HL-60 (cell line): ENCODE measurements around the gene ZNF827.

Source experiments
- CTCF ChIP-seq: IDR thresholded peaks from one replicate; pipeline ENCODE4 v1.5.1; 2011; ENCODE audit warnings: low read length, control low read depth, inconsistent platforms; ENCODE audit not compliant: insufficient read depth
- GABPA ChIP-seq: IDR thresholded peaks from 2 replicates; pipeline ENCODE4 v1.6.1; 2012; ENCODE audit warnings: low read depth
- POLR2AphosphoS5 ChIP-seq: IDR thresholded peaks from 2 replicates; pipeline ENCODE4 v1.6.1; 2012; ENCODE audit warnings: low read depth
- REST ChIP-seq: IDR thresholded peaks from 2 replicates; pipeline ENCODE4 v1.6.1; 2012; ENCODE audit warnings: low read depth; ENCODE audit not compliant: insufficient replicate concordance

GRCh38 chr4:145899886-145900460, 38.6 kb downstream of the ZNF827 start:
- no peak for TF ChIP-seq CTCF
- no peak for TF ChIP-seq GABPA
- no peak for TF ChIP-seq REST
- no peak for TF ChIP-seq POLR2AphosphoS5
